ENCODE measurements around the gene CERK.

Gene CERK

GRCh38 chr22:46754826-46755225 lies 16.8 kb upstream of the CERK start:
- H4K20me1 ChIP-seq (ENCODE audit: insufficient read depth, low read length): no peaks in the 10 kb centered on the region
- no peak overlapping the region for H3K27ac ChIP-seq (ENCODE audit: low read length)
- H3K9ac ChIP-seq (ENCODE audit: low read length): no peak overlapping the region
- H3K9me3 ChIP-seq (ENCODE audit: insufficient read depth, low read length): peaks cover 7% of the 10 kb centered on the region; the same call in 1 of the 2 replicates
- H3K4me2 ChIP-seq (ENCODE audit: low read length): no peak overlapping the region
- H2AFZ ChIP-seq (ENCODE audit: low read depth, low read length): no peak overlapping the region
- peaks cover 28% of the 10 kb centered on the region for H3K36me3 ChIP-seq (replicated peaks; ENCODE audit: low read depth, low read length)
- H3K4me1 ChIP-seq (ENCODE audit: low read length): peaks cover 11% of the 10 kb centered on the region
- H3K4me3 ChIP-seq (ENCODE audit: low read length): no peak overlapping the region
- no peaks in the 10 kb centered on the region for H3K79me2 ChIP-seq (ENCODE audit: low read length)
- 0 out of 2 replicates have a peak, but pooled peaks cover 2% of the 10 kb centered on the region for H3K27me3 ChIP-seq (ENCODE audit: low read depth, low read length)
- TF ChIP-seq EZH2phosphoT487 (IDR thresholded peaks at IDR 0.05; ENCODE audit: low read depth) (no peak), CTCF (IDR thresholded peaks at IDR 0.05; ENCODE audit: low read depth, low read length) (no peak)

GRCh38 chr22:46754110-46754799 lies 16.2 kb upstream of the CERK start:
- H3K27me3 ChIP-seq (ENCODE audit: low read depth, low read length): peaks cover 7% of the 10 kb centered on the region
- peaks cover 7% of the 10 kb centered on the region; the same call in 1 of the 2 replicates for H3K9me3 ChIP-seq (ENCODE audit: insufficient read depth, low read length)
- H4K20me1 ChIP-seq (ENCODE audit: insufficient read depth, low read length): no peaks in the 10 kb centered on the region
- TF ChIP-seq CTCF (IDR thresholded peaks at IDR 0.05; ENCODE audit: low read depth, low read length) (no peak), EZH2phosphoT487 (IDR thresholded peaks at IDR 0.05; ENCODE audit: low read depth) (no peak)
- peaks cover 28% of the 10 kb centered on the region for H3K36me3 ChIP-seq (replicated peaks; ENCODE audit: low read depth, low read length)
- H3K4me3 ChIP-seq (ENCODE audit: low read length): no peak overlapping the region
- H2AFZ ChIP-seq (ENCODE audit: low read depth, low read length): no peak overlapping the region
- peaks cover 15% of the 10 kb centered on the region for H3K4me1 ChIP-seq (ENCODE audit: low read length)
- no peak overlapping the region for H3K27ac ChIP-seq (ENCODE audit: low read length)
- H3K79me2 ChIP-seq (ENCODE audit: low read length): no peaks in the 10 kb centered on the region
- no peak overlapping the region for H3K4me2 ChIP-seq (ENCODE audit: low read length)
- no peak overlapping the region for H3K9ac ChIP-seq (ENCODE audit: low read length)

- peaks cover 12% of the 10 kb centered on the region for H3K27me3 ChIP-seq (ENCODE audit: low read depth, low read length)
- no peak for TF ChIP-seq EZH2phosphoT487 (IDR thresholded peaks at IDR 0.05; ENCODE audit: low read depth)
- no peak for TF ChIP-seq CTCF (IDR thresholded peaks at IDR 0.05; ENCODE audit: low read depth, low read length)
- H3K4me3 ChIP-seq (ENCODE audit: low read length): no peak overlapping the region
- no peaks in the 10 kb centered on the region for H3K79me2 ChIP-seq (ENCODE audit: low read length)
- no peak overlapping the region for H2AFZ ChIP-seq (ENCODE audit: low read depth, low read length)
- H3K36me3 ChIP-seq (replicated peaks; ENCODE audit: low read depth, low read length): peaks cover 28% of the 10 kb centered on the region
- H4K20me1 ChIP-seq (ENCODE audit: insufficient read depth, low read length): no peaks in the 10 kb centered on the region
- no peak overlapping the region for H3K4me2 ChIP-seq (ENCODE audit: low read length)
- no peak overlapping the region for H3K9ac ChIP-seq (ENCODE audit: low read length)
- H3K4me1 ChIP-seq (ENCODE audit: low read length): peaks cover 12% of the 10 kb centered on the region
- no peak overlapping the region for H3K27ac ChIP-seq (ENCODE audit: low read length)
- peaks cover 7% of the 10 kb centered on the region; the same call in 1 of the 2 replicates for H3K9me3 ChIP-seq (ENCODE audit: insufficient read depth, low read length)
Measured at GRCh38 chr22:46753761-46754109, 15.7 kb upstream of the CERK start.

DNA sequence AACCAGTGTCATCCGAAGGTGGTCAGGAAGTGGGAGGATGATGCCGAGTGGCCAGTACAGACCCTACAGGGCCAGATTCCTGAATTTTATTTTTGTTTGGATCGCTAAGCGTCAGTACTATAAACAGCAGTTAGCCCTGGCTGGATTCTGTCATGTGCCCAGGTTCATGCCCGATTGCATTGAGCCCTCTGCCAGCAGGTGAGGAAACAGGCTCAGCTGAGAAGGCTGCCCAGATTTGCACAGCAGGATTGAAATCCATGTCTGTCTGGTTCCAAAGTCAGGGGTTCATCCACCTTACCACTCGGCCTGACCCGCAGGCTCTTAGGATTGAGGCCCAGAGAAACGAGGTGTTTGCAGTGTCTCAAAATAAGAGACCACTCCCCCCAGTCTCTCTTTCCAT lies 15.3 kb upstream of the CERK start:
- peaks cover 7% of the 10 kb centered on the region; the same call in 1 of the 2 replicates for H3K9me3 ChIP-seq (ENCODE audit: insufficient read depth, low read length)
- H3K9ac ChIP-seq (ENCODE audit: low read length): no peak overlapping the region
- no peak overlapping the region for H3K4me2 ChIP-seq (ENCODE audit: low read length)
- H3K36me3 ChIP-seq (replicated peaks; ENCODE audit: low read depth, low read length): peaks cover 26% of the 10 kb centered on the region
- no peak overlapping the region for H2AFZ ChIP-seq (ENCODE audit: low read depth, low read length)
- no peak for TF ChIP-seq CTCF (IDR thresholded peaks at IDR 0.05; ENCODE audit: low read depth, low read length)
- no peak for TF ChIP-seq EZH2phosphoT487 (IDR thresholded peaks at IDR 0.05; ENCODE audit: low read depth)
- no peaks in the 10 kb centered on the region for H3K79me2 ChIP-seq (ENCODE audit: low read length)
- peaks cover 12% of the 10 kb centered on the region for H3K4me1 ChIP-seq (ENCODE audit: low read length)
- no peaks in the 10 kb centered on the region for H4K20me1 ChIP-seq (ENCODE audit: insufficient read depth, low read length)
- H3K27ac ChIP-seq (ENCODE audit: low read length): no peak overlapping the region
- peaks cover 12% of the 10 kb centered on the region for H3K27me3 ChIP-seq (ENCODE audit: low read depth, low read length)
- no peak overlapping the region for H3K4me3 ChIP-seq (ENCODE audit: low read length)

Measured in OCI-LY3 (cell line).